Left cardiac atrium (tissue), 4 donors: Measurements from ENCODE around the gene CSNK1A1. TPM values are rescaled to one million over a fixed set of nuclear protein-coding genes. Genes with fewer than 3 reads are reported as not detected.
"Not testable (repeated sequence)": the region's sequence is repeated elsewhere in the genome, so short reads cannot be mapped to it uniquely, and the experiment has no call there.

ENCODE experiments used
- ATAC-seq, 2 donors: fragments of 200-7000 bp; cut with Tn5 transposase; one replicate each; pipeline ENCODE4 v1.9.1; 2020; ENCODE audit warnings: mild to moderate bottlenecking in 2 of 2, moderate library complexity in 2 of 2
- DNase-seq: peaks from one replicate; pipeline ENCODE4 v3.0.0-alpha.2; 2020
- intact Hi-C, 2 donors: fragments of 100-400 bp; cut with DNase I; formaldehyde crosslinking; loops; one replicate each; pipeline versions ENCODE4 v1.14.1 to v1.15.1; 2022 to 2023
- total RNA-seq, 2 donors: library from RNA; stranded (reverse); fragmentation: NEBNext Ultra II Directional; extraction: Animal tissue kit (Norgen Biotek cat#: 25700); gene quantifications; one replicate each; pipeline ENCODE4 v1.2.1, GENCODE V29; 2021
- donor health status: DM: no; HTN: yes; CAD: no.
- donor health status: DM: no; HTN: yes; CAD: no; lungs with severe emphysema.
- donor health status: DM: yes; HTN: yes; CAD: no.
- donor health status: Dilated cardiomyopathy.

Gene CSNK1A1
- total RNA-seq, 2 donors from 2014 or later: 212 to 342 TPM

- intact Hi-C loops: no loop called here
- ATAC-seq: no peak
- DNase-seq: no peak
Observed at GRCh38 chr5:149478761-149479160, 72.5 kb downstream of the CSNK1A1 start.

GRCh38 chr5:149475777-149476176 is 75.5 kb downstream of the CSNK1A1 start:
- intact Hi-C loops: no loop called here
- ATAC-seq (no peak), DNase-seq (no peak)

DNA sequence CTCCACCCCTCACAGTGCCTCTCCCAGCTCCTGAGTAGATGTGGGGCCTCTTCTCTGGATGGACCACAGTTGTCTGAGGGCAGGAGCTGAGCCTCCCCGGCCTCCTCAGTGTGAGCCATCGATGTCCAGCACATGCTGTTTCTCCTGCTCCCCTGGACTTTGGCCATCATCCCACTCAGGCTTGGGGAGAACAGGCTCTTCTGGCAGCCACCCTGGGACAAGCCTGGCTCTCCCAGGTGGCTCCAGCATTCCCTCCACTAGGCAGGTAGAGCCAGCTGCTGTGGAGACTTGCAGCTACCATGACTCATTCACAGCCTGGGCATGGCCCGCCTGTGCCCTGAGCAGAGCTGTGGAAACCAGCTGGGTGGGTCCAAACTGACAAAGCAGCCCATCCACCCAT is 77.0 kb downstream of the CSNK1A1 start:
- peak in 1 of 2 donors; percentile 31 for ATAC-seq
- DNase-seq: no peak
- intact Hi-C loops: no loop called here

GRCh38 chr5:149473441-149473840 is 77.8 kb downstream of the CSNK1A1 start:
- ATAC-seq: no peak
- intact Hi-C loops: no loop called here
- DNase-seq: no peak

GRCh38 chr5:149472399-149472798 is 78.8 kb downstream of the CSNK1A1 start:
- DNase-seq (no peak), ATAC-seq (no peak)
- intact Hi-C loops: no loop called here

- DNase-seq (peak; percentile 50), ATAC-seq (peak; percentile 65 to 83)
- intact Hi-C loops: no loop called here
Observed at GRCh38 chr5:149471406-149472183, 79.6 kb downstream of the CSNK1A1 start.

- intact Hi-C loops: no loop called here
- DNase-seq (no peak), ATAC-seq (no peak)
Observed at GRCh38 chr5:149470942-149471341, 80.3 kb downstream of the CSNK1A1 start.

DNA sequence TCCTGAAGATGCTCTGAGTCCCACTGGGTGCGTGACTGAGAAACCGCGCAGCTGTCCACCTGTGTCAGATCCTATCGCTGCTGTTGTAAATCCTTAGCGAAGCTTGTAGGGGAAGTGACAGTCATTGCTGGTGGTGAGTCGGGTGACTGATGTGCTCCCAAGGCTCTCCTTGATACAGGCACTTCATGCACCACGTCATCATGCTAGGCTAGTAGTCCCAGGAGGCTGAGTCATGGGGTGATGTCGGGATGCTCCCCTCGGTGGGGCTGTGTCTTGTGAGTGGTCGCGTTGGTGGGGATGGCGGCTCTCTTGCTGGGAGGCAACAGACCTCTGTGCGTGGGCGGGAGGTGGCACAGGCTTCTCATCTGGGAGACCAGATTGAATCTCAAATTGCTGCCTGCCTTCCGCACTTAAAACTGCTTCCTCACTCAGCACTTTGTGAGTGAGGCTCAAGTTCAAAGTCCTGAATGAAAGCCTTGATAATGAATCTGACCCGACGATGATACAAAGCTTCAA is 84.7 kb downstream of the CSNK1A1 start:
- DNase-seq (peak; percentile 57), ATAC-seq (peak; percentile 35 to 58)
- intact Hi-C loops: no loop called here

DNA sequence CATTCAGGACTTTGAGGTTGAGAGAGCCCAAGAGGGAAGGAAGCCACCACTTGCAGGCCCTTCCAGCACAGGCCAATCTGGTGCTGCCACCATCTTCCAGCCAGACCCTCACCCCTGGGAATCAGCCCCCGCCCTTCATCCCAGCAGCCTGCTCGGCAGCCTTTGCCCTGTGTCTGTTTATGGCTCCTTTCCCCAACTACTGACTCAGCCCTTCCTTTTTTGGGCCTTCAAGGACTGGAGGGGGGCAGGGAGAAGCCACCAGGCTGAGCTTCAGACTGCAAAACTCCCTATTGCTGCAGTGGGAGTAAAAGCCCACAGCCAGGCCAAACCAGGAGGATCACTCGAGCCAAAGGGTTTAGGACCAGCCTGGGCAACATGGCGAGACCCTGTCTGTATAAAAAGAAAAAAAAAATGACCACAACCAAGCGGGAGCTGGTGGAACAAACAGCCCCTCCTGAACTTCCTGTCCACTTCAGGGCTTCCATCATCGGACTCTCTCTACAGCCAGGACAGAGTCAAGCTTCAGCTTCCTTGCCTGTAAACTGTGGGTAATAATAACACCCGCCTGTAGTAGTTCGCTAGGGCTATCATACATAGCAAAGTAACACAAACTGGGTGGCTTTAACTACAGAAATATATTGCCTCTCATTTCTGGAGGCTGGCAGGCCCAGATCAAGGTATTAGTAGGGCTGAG is 86.3 kb downstream of the CSNK1A1 start:
- intact Hi-C loops: no loop called here
- ATAC-seq (peak; percentile 87 to 89), DNase-seq (peak; percentile 51)

GRCh38 chr5:149461907-149462306 is 89.3 kb downstream of the CSNK1A1 start:
- DNase-seq, intact Hi-C loops, ATAC-seq: not testable (repeated sequence)

DNA sequence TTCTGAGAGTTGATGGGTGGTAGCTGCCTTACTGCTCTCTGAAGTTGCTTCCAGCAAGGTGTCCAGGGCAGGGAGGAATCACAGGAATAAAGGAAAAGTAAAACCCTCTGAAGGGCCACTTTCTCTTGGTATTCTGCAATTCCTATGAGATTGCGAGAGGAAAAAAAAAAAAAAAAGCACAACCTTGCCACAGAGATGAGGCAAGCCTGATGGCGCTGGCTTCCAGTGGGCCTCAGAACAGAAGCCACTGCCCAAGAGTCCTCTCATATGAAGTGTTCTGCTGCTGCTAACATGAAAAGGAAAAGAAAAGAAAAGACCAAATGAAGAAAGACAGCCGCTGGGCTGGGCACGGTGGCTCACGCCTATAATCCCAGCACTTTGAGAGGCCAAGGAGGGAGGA is 91.3 kb downstream of the CSNK1A1 start:
- DNase-seq (no peak), ATAC-seq (no peak)
- intact Hi-C loops: no loop called here

- DNase-seq (no peak), ATAC-seq (no peak)
- intact Hi-C loops: no loop called here
Observed at GRCh38 chr5:149457393-149457763, 93.9 kb downstream of the CSNK1A1 start.

GRCh38 chr5:149456597-149457392 is 94.4 kb downstream of the CSNK1A1 start:
- ATAC-seq: peak; percentile 54 to 56
- intact Hi-C loops: no loop called here
- no peak for DNase-seq

DNA sequence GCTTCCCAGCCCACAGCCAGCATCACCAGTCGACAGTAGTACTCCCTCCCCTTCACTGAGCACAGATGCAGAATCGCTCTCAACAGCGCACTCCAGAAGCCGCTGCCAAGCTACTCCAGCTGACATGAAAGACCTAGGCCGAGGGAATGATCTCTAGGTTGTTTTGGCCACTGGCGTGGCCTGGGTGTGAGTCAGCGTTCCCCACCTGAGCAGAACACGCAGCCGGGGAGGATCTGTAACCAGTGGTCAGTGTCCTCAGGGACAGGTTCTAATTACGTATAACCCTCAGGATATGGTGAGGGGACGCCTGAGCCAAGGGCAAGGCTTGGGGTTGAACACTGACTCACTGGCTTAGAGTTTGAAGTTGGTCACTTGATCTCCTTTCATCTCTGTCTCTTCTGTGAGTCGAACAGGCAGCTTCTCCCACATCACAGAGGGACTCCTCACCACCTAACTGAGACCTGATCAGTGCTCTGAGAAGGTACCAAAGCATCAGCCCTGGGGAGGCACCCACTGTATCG is 95.3 kb downstream of the CSNK1A1 start:
- intact Hi-C loops: no loop called here
- DNase-seq: peak; percentile 65
- ATAC-seq: peak in 1 of 2 donors; percentile 68

DNA sequence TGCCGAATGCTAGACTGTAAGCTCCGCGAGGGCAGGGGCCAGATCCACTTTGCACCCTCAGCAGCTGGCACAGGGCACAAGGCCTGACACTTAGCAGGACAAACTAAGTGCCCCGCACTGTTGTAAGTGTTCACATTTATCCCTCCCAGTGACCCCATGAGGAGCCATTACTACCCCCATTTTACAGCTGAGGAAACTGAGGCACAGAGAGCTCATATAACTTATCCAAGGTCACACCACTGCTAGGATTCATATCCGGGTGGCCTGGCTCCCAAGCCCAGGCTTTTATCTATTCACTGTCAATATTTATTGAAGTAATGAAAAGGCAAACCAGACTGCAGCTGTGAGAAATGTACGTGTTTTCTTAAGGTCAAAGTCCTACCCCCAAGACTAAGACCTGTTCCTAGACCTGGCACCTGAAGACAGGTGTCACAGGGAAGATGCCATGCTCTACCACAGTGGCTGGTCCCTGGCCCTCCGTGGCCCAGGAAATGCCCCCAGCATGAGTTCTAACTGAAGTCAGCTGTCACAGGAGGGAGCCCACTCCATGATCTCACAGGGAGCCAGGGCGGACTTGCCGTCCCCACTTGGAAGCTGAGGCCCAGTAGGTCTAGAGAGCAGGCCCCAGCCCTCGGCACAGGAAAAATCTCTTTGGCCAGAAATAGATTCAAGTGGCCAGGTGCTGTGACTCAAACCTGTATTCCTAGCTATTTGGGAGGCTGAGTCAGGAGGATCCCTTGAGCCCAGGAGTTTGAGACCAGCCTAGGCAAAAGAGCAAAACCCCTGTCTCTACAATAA is 97.4 kb downstream of the CSNK1A1 start:
- DNase-seq (no peak), ATAC-seq (no peak)
- intact Hi-C loops: loop anchor here in 1 of 2 donors (5.0 kb wide), 1 partner anchor 98 kb away; the partner anchor contains the start of gene CSNK1A1

DNA sequence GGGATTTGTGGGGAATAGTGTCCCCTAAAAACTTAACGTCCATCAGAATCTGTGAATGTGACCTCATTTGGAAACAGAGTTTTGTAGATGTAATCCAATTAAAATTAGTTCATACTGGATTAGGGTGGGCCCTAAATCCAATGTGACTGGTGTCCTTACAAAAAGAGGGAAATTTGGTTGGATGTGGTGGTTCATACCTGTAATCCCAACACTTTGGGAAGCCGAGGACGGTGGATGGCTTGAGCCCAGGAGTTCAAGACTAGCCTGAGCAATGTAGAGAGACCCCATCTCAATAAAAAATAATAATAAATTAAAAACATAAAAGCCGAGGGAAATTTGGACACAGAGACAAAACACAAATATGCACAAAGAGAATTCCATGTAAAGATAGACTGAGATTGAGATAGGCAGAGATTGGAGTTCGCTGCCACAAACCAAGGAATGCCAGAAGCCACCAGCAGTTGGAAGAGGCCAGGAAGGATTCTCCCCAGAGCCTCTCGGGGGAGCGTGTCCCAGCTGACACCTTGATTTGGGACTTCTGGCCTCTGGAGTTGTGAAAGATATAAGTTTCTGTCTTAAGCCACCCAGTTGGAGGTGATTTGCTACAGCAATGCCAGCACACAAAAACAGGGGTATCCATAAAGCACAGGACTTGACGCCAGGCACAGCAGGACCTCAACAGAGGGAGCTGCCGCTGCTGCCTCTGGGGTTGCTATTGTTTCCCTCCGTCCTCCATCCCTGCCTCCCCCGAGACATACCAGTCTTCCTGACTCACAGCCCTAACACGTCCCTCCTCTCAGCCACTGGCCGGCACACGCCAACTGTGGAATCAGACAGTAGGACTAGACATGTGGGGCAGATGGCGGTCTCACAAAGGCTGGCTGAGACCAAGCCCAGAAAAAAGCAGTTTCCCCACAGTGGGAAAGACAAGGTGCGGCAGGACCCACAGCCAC is 98.3 kb downstream of the CSNK1A1 start:
- DNase-seq (peak; percentile 84), ATAC-seq (peak; percentile 56 to 70)
- intact Hi-C loops: loop anchor here in 1 of 2 donors (5.0 kb wide), 1 partner anchor 99 kb away; the partner anchor contains the start of gene CSNK1A1

GRCh38 chr5:149452007-149452664 is 99.1 kb downstream of the CSNK1A1 start:
- DNase-seq (peak; percentile 85), ATAC-seq (peak; percentile 55 to 65)
- intact Hi-C loops: loop anchor here in 1 of 2 donors (5.0 kb wide), 1 partner anchor 100 kb away; the partner anchor contains the start of gene CSNK1A1
